Cerebellar nuclear complex (tissue), 1 donor: ENCODE results near the gene PPP2R2B.

ENCODE experiments used
- DNase-seq, 2 experiments: peaks; one replicate each; lab custom pipeline; 2025; lab: John Stamatoyannopoulos, UW

The PPP2R2B gene

GRCh38 chr5:146781157-146781556 is 97.4 kb downstream of the PPP2R2B start:
- DNase-seq, result no peak

- no peak for DNase-seq
These were observed 99.2 kb downstream of the PPP2R2B start for GRCh38 chr5:146779211-146779869.

- DNase-seq, result no peak
These were observed 99.8 kb downstream of the PPP2R2B start for GRCh38 chr5:146778795-146779194.

GRCh38 chr5:146778261-146778660 is 100.3 kb downstream of the PPP2R2B start:
- no peak for DNase-seq

GRCh38 chr5:146772881-146773466 is 105.6 kb downstream of the PPP2R2B start:
- no peak for DNase-seq

GRCh38 chr5:146770980-146771379 is 107.6 kb downstream of the PPP2R2B start:
- no peak for DNase-seq

- DNase-seq, result no peak
These were observed 108.0 kb downstream of the PPP2R2B start for GRCh38 chr5:146770546-146770945.

- no peak for DNase-seq
These were observed 111.0 kb downstream of the PPP2R2B start for GRCh38 chr5:146767534-146767933.

GRCh38 chr5:146766013-146766412 is 112.5 kb downstream of the PPP2R2B start:
- DNase-seq, result no peak

- DNase-seq, result no peak
These were observed 113.3 kb downstream of the PPP2R2B start for GRCh38 chr5:146765089-146765832.

GRCh38 chr5:146762830-146763229 is 115.7 kb downstream of the PPP2R2B start:
- no peak for DNase-seq

GRCh38 chr5:146761811-146762210 is 116.7 kb downstream of the PPP2R2B start:
- DNase-seq, result no peak

GRCh38 chr5:146758938-146759337 is 119.6 kb downstream of the PPP2R2B start:
- DNase-seq, result no peak

- no peak for DNase-seq
These were observed 120.5 kb downstream of the PPP2R2B start for GRCh38 chr5:146758076-146758475.

- DNase-seq, result no peak
These were observed 122.0 kb downstream of the PPP2R2B start for GRCh38 chr5:146756546-146756945.

GRCh38 chr5:146755793-146756192 is 122.8 kb downstream of the PPP2R2B start:
- DNase-seq, result no peak

- DNase-seq, result no peak
These were observed 123.9 kb downstream of the PPP2R2B start for GRCh38 chr5:146754621-146755020.

GRCh38 chr5:146753641-146754040 is 124.9 kb downstream of the PPP2R2B start:
- no peak for DNase-seq

GRCh38 chr5:146751781-146752401 is 126.7 kb downstream of the PPP2R2B start:
- no peak for DNase-seq

- DNase-seq, result no peak
These were observed 127.5 kb downstream of the PPP2R2B start for GRCh38 chr5:146751054-146751453.

- no peak for DNase-seq
These were observed 130.0 kb downstream of the PPP2R2B start for GRCh38 chr5:146748533-146748932.

- DNase-seq, result no peak
These were observed 132.5 kb downstream of the PPP2R2B start for GRCh38 chr5:146745931-146746577.
